T-helper 1 cell treated with Interleukin-12 subunit alpha and Interleukin-12 subunit beta and Interleukin-4 antibody, amounts not matched to agents 30 μg/mL and 1 μg/mL, for 36 hours (primary cell): Measurements from ENCODE around the gene TRIM56.
"Not testable (repeated sequence)": the region's sequence is repeated elsewhere in the genome, so short reads cannot be mapped to it uniquely, and the experiment has no call there.

Experiments
- H3K27ac Mint-ChIP-seq: one replicate; pipeline ENCODE4 v1.8.0; 2021; ENCODE audit warnings: mild to moderate bottlenecking, mixed read lengths
- H3K27me3 Mint-ChIP-seq: one replicate; pipeline ENCODE4 v1.8.0; 2021; ENCODE audit warnings: low read depth, mixed read lengths
- H3K36me3 Mint-ChIP-seq: one replicate; pipeline ENCODE4 v1.8.0; 2021; ENCODE audit warnings: low read depth, mixed read lengths
- H3K4me1 Mint-ChIP-seq: one replicate; pipeline ENCODE4 v1.8.0; 2021; ENCODE audit warnings: low read depth, mixed read lengths
- H3K4me3 Mint-ChIP-seq: one replicate; pipeline ENCODE4 v1.8.0; 2021; ENCODE audit warnings: mild to moderate bottlenecking, moderate library complexity, mixed read lengths
- H3K9me3 Mint-ChIP-seq: one replicate; pipeline ENCODE4 v1.8.0; 2021; ENCODE audit warnings: mixed read lengths

TRIM56 gene, protein sequence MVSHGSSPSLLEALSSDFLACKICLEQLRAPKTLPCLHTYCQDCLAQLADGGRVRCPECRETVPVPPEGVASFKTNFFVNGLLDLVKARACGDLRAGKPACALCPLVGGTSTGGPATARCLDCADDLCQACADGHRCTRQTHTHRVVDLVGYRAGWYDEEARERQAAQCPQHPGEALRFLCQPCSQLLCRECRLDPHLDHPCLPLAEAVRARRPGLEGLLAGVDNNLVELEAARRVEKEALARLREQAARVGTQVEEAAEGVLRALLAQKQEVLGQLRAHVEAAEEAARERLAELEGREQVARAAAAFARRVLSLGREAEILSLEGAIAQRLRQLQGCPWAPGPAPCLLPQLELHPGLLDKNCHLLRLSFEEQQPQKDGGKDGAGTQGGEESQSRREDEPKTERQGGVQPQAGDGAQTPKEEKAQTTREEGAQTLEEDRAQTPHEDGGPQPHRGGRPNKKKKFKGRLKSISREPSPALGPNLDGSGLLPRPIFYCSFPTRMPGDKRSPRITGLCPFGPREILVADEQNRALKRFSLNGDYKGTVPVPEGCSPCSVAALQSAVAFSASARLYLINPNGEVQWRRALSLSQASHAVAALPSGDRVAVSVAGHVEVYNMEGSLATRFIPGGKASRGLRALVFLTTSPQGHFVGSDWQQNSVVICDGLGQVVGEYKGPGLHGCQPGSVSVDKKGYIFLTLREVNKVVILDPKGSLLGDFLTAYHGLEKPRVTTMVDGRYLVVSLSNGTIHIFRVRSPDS

DNA sequence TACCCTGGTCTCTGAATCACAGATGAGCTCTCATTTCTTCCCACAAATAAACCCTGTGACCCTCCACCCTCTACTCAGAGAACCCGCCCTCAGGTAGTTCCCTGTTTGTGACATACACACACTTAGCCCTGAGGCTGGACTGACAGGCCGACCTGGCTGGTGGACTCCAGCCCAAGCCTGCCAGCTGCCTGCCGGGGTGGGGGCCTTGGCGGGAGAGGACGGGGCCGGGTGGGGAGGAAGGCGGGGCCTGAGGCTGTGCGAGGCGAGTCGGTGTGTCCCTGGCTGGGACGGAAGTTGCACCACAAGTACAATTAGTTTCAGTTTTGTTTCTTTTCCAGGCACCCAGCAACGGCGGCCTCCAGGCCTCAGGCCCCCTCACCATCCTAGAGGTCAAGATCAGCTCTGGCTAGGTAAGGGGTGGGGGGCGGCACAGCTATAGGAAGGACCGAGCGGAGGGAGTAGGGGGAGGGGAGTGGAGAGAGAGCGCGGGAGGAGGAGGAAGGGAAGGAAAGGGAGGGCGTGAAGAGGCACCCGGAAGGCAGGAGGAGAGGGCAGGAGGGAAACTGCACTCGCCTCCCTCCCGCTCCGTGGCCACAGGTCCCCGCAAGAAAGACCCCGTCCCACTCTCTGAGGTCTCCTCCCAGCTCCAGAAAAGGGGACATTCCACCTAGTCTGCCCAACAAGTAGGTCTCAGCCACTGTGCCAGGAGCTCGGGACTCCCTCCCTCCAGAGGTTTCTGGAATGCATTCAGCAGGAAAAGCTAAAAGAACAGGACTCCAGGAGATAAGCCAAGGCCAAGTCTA is at the start of gene TRIM56:
Gene TRIM56 (plus strand): TSS at position 320 of the 803 bp plus-strand sequence. CDS start 1,832 bp downstream, outside the sequence.
- H3K27ac Mint-ChIP-seq: peak within 1 kb of the TSS; percentile 98
- H3K27me3 Mint-ChIP-seq: no peaks in the 10 kb centered on the region
- peaks cover 14% of the 10 kb centered on the region for H3K36me3 Mint-ChIP-seq
- H3K4me1 Mint-ChIP-seq: peaks cover 13% of the 10 kb centered on the region
- no peaks in the 10 kb centered on the region for H3K9me3 Mint-ChIP-seq
- peak within 1 kb of the TSS; percentile 99 for H3K4me3 Mint-ChIP-seq

DNA sequence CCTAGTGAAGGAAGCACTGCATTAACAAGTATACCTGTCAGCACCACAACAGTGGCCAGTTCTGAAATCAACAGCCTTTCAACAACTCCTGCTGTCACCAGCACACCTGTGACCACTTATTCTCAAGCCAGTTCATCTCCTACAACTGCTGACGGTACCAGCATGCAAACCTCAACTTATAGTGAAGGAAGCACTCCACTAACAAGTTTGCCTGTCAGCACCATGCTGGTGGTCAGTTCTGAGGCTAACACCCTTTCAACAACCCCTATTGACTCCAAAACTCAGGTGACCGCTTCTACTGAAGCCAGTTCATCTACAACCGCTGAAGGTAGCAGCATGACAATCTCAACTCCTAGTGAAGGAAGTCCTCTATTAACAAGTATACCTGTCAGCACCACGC is 49.3 kb upstream of the TRIM56 start:
- H3K27ac Mint-ChIP-seq: no peak overlapping the region
- H3K4me3 Mint-ChIP-seq: no peak overlapping the region
- H3K27me3 Mint-ChIP-seq: peaks cover 7% of the 10 kb centered on the region
- no peaks in the 10 kb centered on the region for H3K4me1 Mint-ChIP-seq
- H3K36me3 Mint-ChIP-seq: no peaks in the 10 kb centered on the region
- peaks cover 4% of the 10 kb centered on the region for H3K9me3 Mint-ChIP-seq

DNA sequence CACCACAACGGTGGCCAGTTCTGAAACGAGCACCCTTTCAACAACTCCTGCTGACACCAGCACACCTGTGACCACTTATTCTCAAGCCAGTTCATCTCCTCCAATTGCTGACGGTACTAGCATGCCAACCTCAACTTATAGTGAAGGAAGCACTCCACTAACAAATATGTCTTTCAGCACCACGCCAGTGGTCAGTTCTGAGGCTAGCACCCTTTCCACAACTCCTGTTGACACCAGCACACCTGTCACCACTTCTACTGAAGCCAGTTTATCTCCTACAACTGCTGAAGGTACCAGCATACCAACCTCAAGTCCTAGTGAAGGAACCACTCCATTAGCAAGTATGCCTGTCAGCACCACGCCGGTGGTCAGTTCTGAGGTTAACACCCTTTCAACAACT is 44.0 kb upstream of the TRIM56 start:
- not testable (repeated sequence) for H3K36me3 Mint-ChIP-seq, H3K4me1 Mint-ChIP-seq, H3K4me3 Mint-ChIP-seq, H3K27ac Mint-ChIP-seq, H3K27me3 Mint-ChIP-seq, H3K9me3 Mint-ChIP-seq

DNA sequence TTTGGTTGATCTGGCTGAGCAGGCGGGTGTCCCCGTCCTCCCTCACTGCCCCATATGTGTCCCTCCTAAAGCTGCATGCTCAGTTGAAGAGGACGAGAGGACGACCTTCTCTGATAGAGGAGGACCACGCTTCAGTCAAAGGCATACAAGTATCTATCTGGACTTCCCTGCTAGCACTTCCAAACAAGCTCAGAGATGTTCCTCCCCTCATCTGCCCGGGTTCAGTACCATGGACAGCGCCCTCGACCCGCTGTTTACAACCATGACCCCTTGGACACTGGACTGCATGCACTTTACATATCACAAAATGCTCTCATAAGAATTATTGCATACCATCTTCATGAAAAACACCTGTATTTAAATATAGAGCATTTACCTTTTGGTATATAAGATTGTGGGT is 26.9 kb upstream of the TRIM56 start:
- Mint-ChIP-seq H3K9me3 (no peaks in the 10 kb centered on the region), H3K27ac (no peak overlapping the region), H3K36me3 (no peaks in the 10 kb centered on the region), H3K4me3 (no peak overlapping the region), H3K4me1 (peaks cover 2% of the 10 kb centered on the region), H3K27me3 (peaks cover 36% of the 10 kb centered on the region)

DNA sequence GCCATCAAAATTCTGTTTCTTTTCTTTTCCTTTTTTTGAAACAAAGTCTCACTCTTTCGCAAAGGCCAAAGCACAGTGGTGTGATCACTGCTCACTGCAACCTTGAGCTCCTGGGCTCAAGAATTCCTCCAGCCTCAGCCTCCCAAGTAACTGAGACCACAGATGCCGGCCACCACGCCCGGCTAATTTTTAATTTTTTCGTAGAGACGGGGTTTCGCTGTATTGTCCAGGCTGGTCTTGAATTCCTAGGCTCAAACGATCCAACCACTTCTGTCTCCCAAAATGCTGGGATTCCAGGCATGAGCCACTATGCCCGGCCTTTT is 25.7 kb upstream of the TRIM56 start:
- Mint-ChIP-seq H3K27me3 (peaks cover 33% of the 10 kb centered on the region), H3K4me3 (no peak overlapping the region), H3K36me3 (no peaks in the 10 kb centered on the region), H3K27ac (no peak overlapping the region), H3K4me1 (peaks cover 2% of the 10 kb centered on the region), H3K9me3 (no peaks in the 10 kb centered on the region)

DNA sequence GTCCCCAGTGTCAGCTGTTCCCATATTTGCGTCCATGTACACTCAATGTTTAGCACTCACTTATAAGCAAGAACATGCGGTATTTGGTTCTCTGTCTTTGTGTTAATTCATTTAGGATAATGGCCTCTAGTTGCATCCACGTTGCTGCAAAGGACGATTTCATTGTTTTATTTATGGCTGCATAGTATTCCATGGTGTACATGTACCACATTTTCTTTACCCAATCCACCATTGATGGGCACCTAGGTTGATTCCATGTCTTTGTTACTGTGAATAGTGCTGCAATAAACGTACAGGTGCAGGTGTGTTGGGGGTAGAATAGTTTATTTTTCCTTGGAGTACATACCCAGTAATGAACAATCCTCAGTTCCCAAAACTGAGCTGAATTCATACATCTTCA is 24.3 kb upstream of the TRIM56 start:
- no peaks in the 10 kb centered on the region for H3K36me3 Mint-ChIP-seq

DNA sequence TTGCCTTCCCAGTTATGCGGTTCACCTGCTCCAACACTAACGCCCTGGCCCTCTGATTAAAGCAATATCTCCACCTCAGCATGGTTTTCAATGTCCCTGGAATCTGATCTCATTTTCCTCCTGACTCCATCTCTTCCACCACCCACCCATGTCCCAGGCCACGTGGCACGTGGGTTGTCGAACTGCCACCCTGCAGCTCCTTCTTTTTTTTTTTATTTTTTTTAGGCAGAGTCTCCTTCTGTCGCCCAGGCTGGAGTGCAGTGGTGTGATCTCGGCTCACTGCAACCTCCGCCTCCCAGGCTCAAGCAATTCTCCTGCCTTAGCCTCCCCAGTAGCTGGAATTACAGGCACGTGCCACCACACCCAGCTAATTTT is 21.1 kb upstream of the TRIM56 start:
- H3K4me1 Mint-ChIP-seq, H3K4me3 Mint-ChIP-seq, H3K36me3 Mint-ChIP-seq, H3K9me3 Mint-ChIP-seq, H3K27ac Mint-ChIP-seq: not testable (repeated sequence)
- H3K27me3 Mint-ChIP-seq: peaks cover 17% of the 10 kb centered on the region

More for the DNA sequence above, 24.3 kb upstream of the TRIM56 start:
- Mint-ChIP-seq H3K9me3 (no peaks in the 10 kb centered on the region), H3K4me3 (no peak overlapping the region), H3K27ac (no peak overlapping the region), H3K27me3 (peaks cover 31% of the 10 kb centered on the region), H3K4me1 (peaks cover 2% of the 10 kb centered on the region)

DNA sequence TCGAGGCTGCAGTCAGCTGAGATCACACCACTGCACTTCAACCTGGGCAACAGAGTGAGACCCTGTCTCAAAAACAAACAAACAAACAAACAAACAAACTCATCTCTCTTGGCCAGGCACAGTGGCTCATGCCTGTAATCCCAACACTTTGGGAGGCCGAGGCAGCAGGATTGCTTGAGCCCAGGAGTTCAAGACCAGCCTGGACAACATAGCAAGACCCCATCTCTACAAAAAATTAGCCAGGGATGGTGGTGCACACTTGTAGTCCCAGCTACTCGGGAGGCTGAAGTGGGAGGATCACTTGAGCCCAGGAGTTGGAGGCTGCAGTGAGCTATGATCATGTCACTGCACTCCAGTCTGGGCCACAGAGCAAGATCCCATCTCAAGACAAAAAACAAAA is 20.1 kb upstream of the TRIM56 start:
- not testable (repeated sequence) for H3K9me3 Mint-ChIP-seq, H3K4me3 Mint-ChIP-seq, H3K27ac Mint-ChIP-seq, H3K4me1 Mint-ChIP-seq, H3K36me3 Mint-ChIP-seq
- peaks cover 13% of the 10 kb centered on the region for H3K27me3 Mint-ChIP-seq

DNA sequence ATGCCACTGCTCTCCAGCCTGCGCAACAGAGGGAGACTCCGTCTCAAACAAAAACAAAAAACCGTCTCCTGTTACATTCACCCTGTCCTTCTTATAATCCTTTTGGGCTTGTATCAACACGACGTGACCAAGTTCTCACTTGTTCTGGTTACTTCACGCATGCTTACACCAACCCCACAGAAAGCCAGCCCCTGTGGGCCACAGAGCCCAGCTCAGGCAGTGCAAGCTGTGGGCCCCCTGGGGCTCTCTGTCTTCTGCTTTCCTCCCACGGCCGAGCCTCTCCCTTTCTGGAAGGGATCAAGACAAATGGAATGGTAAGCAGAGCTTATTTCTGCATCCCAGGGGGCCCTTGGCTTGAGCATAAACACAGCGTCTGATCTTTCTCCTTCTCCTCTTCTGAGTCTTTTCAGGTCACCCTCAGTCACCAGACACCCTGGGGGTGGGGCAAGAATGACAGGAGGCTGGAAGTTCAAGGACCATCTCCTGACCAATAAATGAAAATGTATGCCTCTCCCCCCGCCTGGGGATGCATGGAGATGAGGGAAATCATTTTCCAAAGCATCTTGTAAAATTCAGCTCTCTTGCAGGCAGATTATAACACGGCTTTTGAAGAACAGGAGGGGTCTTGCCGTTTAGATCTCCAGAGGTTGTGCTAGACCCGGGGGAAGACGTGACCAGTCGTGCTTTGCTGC is 19.0 kb upstream of the TRIM56 start:
- peaks cover 13% of the 10 kb centered on the region for H3K27me3 Mint-ChIP-seq
- no peak overlapping the region for H3K27ac Mint-ChIP-seq
- no peaks in the 10 kb centered on the region for H3K36me3 Mint-ChIP-seq
- H3K4me1 Mint-ChIP-seq: no peaks in the 10 kb centered on the region
- H3K9me3 Mint-ChIP-seq: no peaks in the 10 kb centered on the region
- no peak overlapping the region for H3K4me3 Mint-ChIP-seq

DNA sequence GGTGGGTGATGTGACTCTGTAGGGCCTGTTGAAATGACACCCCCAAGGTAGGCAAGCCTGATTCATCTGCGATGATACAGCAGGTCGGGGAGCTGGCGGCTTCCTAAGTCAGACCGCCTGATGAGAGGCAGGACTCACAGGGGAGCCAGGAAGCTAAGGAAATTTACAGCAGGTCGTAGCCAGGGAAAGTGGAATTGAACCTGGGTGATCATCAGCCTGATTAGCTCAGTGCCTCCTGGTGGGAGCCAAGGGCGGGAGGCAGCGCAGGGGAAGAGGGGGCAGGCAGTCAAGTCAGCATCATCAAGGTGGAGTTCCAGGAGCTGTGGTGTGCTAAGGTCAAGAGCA is 18.5 kb upstream of the TRIM56 start:
- H3K4me1 Mint-ChIP-seq: no peaks in the 10 kb centered on the region
- H3K9me3 Mint-ChIP-seq: no peaks in the 10 kb centered on the region
- no peaks in the 10 kb centered on the region for H3K36me3 Mint-ChIP-seq
- H3K27ac Mint-ChIP-seq: no peak overlapping the region
- peaks cover 14% of the 10 kb centered on the region for H3K27me3 Mint-ChIP-seq
- no peak overlapping the region for H3K4me3 Mint-ChIP-seq

DNA sequence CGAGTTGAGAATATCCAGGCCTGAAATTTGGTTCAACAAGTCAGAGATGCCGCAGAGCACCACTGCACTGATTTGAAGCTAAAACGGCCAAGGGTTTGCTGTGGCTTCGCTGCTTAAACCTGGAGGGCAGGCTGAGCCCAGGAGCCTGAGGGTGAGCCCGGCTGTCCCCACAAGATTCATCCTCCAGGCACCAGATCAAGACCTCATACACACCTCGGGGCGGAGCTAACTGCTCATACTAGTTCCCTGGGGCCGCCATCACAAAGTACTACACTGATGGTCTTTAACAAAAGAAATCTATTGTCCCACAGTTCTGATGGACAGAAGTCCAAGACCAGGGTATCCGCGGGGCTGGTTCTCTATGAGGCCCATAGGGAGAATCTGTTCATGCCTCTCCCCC is 16.9 kb upstream of the TRIM56 start:
- peaks cover 21% of the 10 kb centered on the region for H3K27me3 Mint-ChIP-seq
- no peak overlapping the region for H3K27ac Mint-ChIP-seq
- no peak overlapping the region for H3K4me3 Mint-ChIP-seq
- no peaks in the 10 kb centered on the region for H3K9me3 Mint-ChIP-seq
- H3K4me1 Mint-ChIP-seq: no peaks in the 10 kb centered on the region
- peaks cover 1% of the 10 kb centered on the region for H3K36me3 Mint-ChIP-seq

DNA sequence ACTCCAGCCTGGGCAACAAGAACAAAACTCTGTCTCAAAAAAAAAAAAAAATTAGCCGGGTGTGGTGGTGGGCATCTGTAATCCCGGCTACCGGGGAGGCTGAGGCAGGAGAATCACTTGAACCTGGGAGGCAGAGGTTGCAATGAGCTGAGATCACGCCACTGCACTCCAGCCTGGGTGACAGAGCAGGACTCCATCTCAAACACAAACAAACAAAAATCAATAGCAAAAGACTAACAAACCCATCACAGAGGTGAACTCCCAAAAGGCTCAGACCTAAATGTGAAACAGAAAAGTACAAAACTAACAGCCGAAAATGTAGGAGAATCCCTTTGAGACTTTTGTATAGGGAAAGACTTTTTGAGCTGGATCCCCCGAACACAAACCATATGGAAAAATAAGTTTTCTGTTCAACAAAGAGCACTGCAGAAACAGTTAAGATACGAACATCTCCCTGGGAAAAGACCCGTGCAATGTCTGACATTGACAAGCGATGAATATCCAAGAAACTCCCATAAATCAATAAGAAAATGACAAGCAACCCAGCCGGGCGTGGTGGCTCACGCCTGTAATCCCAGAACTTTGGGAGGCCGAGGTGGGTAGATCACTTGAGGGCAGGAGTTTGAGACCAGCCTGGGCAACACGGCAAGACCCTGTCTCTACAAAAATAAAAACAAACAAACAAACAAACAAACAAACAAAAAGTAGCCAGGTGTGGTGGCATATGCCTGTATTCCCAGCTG is 13.7 kb upstream of the TRIM56 start:
- H3K9me3 Mint-ChIP-seq, H3K4me1 Mint-ChIP-seq, H3K27ac Mint-ChIP-seq, H3K4me3 Mint-ChIP-seq, H3K36me3 Mint-ChIP-seq: not testable (repeated sequence)
- peaks cover 23% of the 10 kb centered on the region for H3K27me3 Mint-ChIP-seq

DNA sequence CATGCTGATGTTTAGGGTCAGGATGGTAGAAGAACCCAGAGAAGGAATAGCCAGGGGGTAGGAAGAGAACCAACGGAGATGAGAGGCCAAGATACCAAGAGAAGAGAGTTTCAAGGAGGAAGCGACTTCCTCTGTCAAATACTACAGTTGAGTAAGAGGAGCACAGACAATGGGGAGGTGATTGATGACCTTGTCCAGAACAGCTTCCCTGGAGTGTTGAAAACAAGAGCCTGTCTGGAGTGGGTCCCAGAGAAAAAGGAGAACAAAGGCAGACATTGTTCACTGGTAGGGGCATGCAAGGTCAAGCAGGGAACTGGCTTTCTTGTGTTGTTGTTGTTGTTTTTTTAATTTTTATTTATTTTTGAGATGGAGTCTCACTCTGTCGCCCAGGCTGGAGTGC is 9.6 kb upstream of the TRIM56 start:
- no peak overlapping the region for H3K4me3 Mint-ChIP-seq
- peaks cover 7% of the 10 kb centered on the region for H3K4me1 Mint-ChIP-seq
- no peaks in the 10 kb centered on the region for H3K9me3 Mint-ChIP-seq
- H3K27me3 Mint-ChIP-seq: peaks cover 24% of the 10 kb centered on the region
- no peak overlapping the region for H3K27ac Mint-ChIP-seq
- H3K36me3 Mint-ChIP-seq: peaks cover 1% of the 10 kb centered on the region

DNA sequence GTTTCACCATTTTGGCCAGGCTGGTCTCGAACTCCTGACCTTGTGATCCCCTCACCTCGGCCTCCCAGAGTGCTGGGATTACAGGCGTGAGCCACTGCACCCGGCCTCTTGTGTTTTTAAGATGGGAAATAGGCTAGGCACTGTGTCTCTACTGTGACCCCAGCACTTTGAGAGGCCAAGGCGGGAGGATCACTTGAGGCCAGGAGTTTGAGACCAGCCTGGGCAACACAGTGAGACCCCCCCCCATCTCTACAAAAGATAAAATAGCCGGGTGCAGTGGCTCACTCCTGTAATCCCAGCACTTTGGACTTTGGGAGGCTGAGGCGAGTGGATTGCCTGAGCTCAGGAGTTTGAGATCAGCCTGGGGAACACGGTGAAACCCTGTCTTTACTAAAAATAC is 9.1 kb upstream of the TRIM56 start:
- H3K27ac Mint-ChIP-seq, H3K4me3 Mint-ChIP-seq, H3K4me1 Mint-ChIP-seq, H3K9me3 Mint-ChIP-seq, H3K36me3 Mint-ChIP-seq: not testable (repeated sequence)
- H3K27me3 Mint-ChIP-seq: peaks cover 24% of the 10 kb centered on the region
